ENCODE results near the gene GPR158.

GRCh38 chr10:25130906-25131305 lies 43.9 kb upstream of the GPR158 start:
- TF ChIP-seq CTCF (conservative IDR thresholded peaks at IDR 0.05) (no peak), EZH2 (IDR thresholded peaks at IDR 0.05; ENCODE audit: low read depth) (no peak)
